T-helper 2 cell (primary cell): ENCODE measurements around the gene NEMP1.
A peak's percentile ranks its signal among the peaks of the same experiment; 100 is the strongest.
"Not testable (repeated sequence)": the region's sequence is repeated elsewhere in the genome, so short reads cannot be mapped to it uniquely, and the experiment has no call there.

Source experiments
- DNase-seq, 5 experiments: peaks; one replicate each; pipeline versions ENCODE4 v3.0.0 to v3.0.0-alpha.2; 2012 to 2022

Gene NEMP1

DNA sequence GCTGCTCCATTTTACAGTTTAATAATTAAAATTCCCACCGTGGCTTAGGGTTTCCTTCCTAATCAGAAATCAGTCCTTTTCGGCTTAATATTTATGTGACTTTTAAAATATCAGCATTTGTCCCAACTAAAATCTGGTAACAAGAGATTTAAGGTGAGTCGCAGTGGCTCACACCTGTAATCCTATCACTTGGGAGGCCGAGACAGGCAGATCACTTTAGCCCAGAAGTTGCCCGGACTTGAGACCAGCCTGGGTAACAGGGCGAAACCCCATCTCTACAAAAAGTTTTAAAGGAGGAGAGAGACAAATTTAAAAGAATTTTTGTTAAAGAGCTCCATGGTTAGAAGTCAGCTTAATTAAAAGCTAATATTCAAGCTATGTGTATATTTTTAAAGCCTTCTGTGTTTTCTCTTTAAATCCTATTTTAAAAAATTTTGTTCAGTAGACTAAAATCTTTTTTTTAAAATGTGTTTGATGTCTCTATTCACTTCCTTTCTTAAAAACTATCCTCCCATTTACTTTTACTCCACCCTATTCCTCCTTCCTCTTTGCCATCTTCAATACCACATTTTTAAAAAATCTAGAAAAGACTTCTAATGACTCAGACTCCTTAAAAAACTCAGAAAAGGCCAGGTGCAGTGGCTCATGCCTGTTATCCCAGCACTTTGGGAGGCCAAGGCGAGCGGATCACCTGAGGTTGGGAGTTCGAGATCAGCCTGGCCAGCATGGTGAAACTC lies 58.4 kb downstream of the NEMP1 start:
- no peak for DNase-seq

- DNase-seq: no peak
Measured at GRCh38 chr12:57018906-57019305, 59.7 kb downstream of the NEMP1 start.

DNA sequence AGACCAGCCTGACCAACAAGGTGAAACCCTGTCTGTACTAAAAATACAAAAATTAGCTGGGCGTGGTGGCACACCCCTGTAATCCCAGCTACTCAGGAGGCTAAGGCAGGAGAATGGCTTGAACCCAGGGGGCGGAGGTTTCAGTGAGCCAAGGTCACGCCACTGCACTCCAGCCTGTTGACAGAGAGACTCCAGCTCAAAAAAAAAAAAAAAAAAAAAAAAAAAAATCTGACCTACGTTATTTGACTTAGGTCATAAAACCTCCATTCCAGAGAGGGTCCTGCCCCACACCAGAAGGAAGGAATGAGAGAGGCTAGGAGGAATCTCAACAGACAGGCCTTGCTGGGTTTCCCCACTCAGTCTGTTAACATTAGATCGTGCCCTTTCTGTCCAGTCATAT lies 60.2 kb downstream of the NEMP1 start:
- not testable (repeated sequence) for DNase-seq

DNA sequence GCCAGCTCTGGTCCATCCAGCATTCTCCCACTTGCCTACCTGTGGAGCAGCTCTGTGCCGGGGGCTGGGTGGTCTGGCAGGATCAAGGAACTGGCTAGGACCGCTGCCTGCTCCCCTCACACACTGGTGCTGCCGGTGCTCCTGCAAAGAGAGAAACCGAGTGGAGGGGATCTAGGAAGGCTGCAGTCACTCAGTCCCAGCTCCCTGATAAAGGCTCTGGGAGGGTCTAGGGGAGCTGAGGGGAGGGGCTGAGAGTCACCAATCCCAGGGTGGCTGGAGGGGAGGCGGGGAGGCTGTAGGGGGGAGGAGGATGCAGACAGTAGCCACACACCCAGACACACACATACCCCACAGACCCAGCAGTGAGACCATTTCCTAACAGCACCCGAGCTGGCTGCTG lies 62.2 kb downstream of the NEMP1 start, which contains the start of gene TAC3:
Gene TAC3, minus strand, starts transcription at position 182 of the 400 bp plus-strand sequence. CDS start 732 bp downstream, outside the sequence.
- no peak for DNase-seq

GRCh38 chr12:57012600-57013465 lies 65.8 kb downstream of the NEMP1 start:
- no peak for DNase-seq

DNA sequence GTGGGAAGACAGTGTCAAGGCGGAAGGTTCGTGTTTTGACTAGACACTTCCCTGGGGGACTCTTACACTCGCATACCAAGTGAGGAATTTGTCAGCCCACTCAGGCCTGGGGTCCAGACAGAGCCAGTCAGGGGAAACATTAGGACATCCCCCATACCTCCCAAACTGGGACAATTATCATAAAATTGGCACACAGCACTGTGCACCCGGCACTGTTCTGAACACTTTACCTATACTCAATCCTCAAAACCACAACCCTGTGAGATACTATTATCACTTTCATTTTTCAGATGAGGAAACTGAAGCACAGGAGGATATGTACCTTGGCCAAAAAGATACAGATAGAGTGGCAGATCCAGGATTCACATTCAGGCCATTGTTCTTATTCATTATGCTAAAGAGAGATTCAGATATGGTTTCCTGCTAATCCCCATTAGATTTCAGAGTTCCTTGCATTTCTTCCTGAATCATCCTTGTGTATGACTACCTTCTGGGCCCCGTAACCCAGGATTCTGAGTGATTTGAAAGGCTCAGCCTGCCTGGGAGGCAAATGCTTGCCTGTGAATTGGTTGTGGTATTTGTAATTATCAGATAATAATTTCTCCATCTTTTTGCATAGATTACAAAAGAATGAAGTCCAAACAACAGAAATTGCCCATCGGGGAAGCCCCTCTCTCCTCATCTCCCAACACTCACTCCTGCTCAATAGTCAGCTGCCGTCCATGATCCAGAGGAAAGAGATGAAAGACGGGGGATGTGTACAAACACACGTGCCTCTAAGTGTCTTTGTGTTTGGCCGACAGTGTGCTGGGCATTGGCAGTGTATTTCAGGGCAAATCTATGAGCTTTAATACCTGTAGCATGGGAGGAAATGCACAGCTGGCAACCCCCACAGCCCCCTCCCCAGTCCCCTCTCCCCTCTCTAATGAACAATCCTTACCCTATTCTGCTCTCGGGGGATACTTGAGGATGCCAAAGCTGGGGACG lies 66.9 kb downstream of the NEMP1 start:
- DNase-seq: peak in 1 of 5 experiments; percentile 71

DNA sequence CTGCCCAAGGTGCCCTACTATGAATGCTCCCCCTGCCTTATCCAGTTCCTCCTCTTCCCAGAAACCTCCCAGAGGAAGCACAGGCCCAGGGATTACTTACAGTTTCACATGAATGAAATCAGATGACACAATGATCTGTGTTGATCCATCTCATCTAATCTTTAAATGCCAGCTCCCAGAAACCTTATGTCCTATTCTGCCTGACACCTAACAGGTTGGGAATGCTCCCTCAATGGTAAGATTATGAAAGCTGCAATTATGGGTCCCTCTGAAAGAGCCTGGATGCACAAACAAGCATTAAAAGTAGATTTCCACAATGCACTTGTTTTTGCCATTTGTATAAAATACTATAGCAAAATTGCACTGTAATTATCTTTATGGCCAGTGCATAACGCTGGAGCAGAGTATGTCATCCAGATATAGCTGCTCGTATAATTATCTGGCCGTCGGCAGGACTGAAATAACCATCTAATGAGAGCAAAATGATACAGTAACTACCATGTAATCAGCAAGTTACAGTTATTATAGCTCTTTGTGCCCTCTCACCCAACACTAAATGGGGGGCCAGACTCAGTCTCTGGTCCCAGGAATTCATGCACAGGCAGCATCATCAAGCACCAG lies 67.9 kb downstream of the NEMP1 start:
- DNase-seq: no peak

- no peak for DNase-seq
Measured at GRCh38 chr12:57009949-57010626, 68.5 kb downstream of the NEMP1 start.

DNA sequence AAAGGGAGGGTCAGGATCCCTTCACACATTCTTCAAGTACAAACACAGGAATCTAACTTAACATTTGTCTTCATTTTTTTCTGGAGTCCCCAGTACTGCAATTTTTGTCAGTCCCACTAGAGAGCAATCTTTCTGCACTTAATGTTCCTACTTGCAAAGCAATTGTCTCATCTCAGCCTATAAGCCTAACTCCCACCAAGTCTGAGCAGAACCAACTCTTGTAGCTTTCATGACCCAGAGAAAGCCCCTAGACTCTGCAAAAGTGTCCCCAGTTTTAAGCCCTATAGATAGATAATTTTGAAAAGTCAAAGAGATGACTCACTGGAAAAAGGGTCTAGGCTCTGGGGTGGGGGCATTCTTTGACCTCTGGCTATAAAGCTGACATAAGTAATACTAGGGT lies 70.4 kb downstream of the NEMP1 start:
- peak in 1 of 5 experiments; percentile 77 for DNase-seq

DNA sequence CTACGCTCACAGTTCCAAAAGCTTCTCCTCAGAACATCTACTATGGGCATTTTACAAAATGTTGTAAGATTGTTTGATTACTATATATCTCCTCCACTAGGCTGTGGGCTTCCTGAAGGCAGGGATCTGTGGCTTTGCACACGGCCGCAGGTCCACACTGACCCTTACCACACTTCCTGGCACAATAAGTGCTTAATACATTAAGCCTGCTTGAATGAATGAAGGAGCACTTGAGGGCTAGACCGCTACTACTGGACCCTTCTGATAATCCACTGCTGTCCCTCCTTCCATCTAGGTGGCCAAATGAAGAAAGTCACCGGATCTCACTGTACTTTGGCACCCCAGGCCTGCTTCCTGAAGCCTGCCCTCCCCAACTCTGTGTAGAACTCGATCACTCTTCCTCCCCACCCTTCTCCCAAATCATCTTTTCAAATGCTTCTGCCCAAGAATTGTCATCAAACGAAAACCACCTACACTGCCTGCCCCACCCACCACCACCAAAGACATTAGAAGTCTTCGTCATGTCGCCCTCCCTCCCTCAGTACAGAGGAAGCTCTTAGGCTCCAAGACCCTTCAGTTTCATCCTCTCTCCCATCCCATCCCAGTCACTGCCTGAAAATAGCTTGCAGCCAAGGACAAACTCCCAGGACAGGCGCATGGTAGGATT lies 71.6 kb downstream of the NEMP1 start:
- DNase-seq: no peak

DNA sequence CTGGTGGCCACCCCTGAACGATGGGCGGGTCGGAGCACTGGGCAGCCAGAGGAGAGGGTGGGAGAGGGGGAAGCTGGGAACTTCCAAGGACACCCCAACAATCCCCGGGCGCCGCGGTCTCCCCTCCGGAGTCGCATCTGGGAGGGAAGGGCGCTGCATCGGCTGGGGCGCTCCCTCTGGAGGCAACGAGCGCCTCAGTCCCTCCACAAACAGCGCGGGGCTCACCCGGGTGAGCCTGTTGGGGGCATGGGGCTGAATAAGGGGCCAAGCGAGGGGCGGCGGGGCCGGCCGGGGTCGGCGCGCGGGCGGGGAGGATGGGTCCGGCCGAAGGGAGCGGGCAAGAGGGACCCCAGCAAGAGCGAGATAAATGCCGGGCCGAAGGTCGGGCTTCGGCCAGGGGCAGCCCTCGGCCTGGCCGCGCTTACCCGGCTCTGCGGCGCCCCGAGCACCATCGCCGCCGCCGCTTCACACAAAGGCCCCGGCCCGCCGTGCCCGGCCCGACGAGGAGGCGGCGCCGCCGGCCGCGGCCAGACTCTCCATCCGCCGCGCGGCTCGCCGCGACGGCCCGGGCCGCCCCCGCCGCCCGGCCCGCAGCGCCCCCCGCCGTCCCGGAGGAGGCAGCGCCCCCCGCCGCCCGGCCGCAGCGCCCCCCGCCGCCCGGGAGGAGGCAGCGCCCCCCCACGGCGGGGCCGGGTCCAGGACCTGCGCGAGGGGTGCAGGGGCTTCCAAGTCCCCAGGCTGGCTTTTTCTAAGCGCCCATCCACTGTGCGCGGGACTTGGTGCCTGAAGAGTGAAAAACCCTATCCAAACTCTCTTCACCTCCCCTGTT lies 72.4 kb downstream of the NEMP1 start, which contains the start of gene ZBTB39:
Gene ZBTB39, minus strand, starts transcription at position 567 of the 829 bp plus-strand sequence. CDS start 1,629 bp downstream, outside the sequence.
- DNase-seq: peak; percentile 46 to 78 (median 57)
